Measurements from ENCODE around the gene MAP3K19. TPM values are rescaled to one million over a fixed set of nuclear protein-coding genes. Genes with fewer than 3 reads are reported as not detected.

MAP3K19 gene
- total RNA-seq, 1 experiment from 2014 or later = not detected

- no peak overlapping the region for H3K4me3 ChIP-seq (ENCODE audit: low read length)
- no peaks in the 10 kb centered on the region for H3K79me2 ChIP-seq (ENCODE audit: low read length)
- no peaks in the 10 kb centered on the region for H3K27me3 ChIP-seq (ENCODE audit: low read length)
- H2AFZ ChIP-seq (ENCODE audit: low read length) = no peak overlapping the region
- ChIA-PET POLR2A (ENCODE audit: unreplicated experiment) (no interaction called here), CTCF (no interaction called here)
- no peak overlapping the region for H3K27ac ChIP-seq (ENCODE audit: low read length)
- BruUV-seq (replicated peaks) = no TSS peak
- no peaks in the 10 kb centered on the region for H3K9me2 ChIP-seq (replicated peaks; ENCODE audit: low read length)
- H3K9me3 ChIP-seq (ENCODE audit: low read length) = no peaks in the 10 kb centered on the region
- H3K4me2 ChIP-seq (ENCODE audit: low read length) = no peak overlapping the region
- peaks cover 51% of the 10 kb centered on the region for H3K4me1 ChIP-seq (ENCODE audit: insufficient read depth, low read length)
- ATAC-seq (no peak), DNase-seq (no peak)
- TF ChIP-seq CTCF (conservative IDR thresholded peaks at IDR 0.05; ENCODE audit: low read depth, low read length) (no peak), EZH2 (IDR thresholded peaks at IDR 0.05; ENCODE audit: low read length, unreplicated experiment) (no peak), EZH2phosphoT487 (IDR thresholded peaks at IDR 0.05; ENCODE audit: borderline replicate concordance, low read length) (no peak)
- intact Hi-C loops (cut with micrococcal nuclease) = no loop called here
- no peaks in the 10 kb centered on the region for H4K20me1 ChIP-seq (ENCODE audit: low read length)
- no peak overlapping the region for H3K9ac ChIP-seq (ENCODE audit: low read length)
- H3F3A ChIP-seq (ENCODE audit: low read length, unreplicated experiment) = no peaks in the 10 kb centered on the region
- H3K36me3 ChIP-seq (ENCODE audit: low read depth, low read length) = peaks cover 7% of the 10 kb centered on the region
Observed at GRCh38 chr2:135094508-135094907, 47.3 kb upstream of the MAP3K19 start.

- intact Hi-C loops (cut with micrococcal nuclease) = loop anchor here (2.0 kb wide), 3 partner anchors 31 to 69 kb away; partner anchors contain the start of gene RAB3GAP1
- Histone ChIP-seq H3K27me3 (ENCODE audit: low read length) (no peaks in the 10 kb centered on the region), H3K4me1 (ENCODE audit: insufficient read depth, low read length) (peaks cover 51% of the 10 kb centered on the region), H3K9me2 (replicated peaks; ENCODE audit: low read length) (no peaks in the 10 kb centered on the region), H2AFZ (ENCODE audit: low read length) (no peak overlapping the region), H3F3A (ENCODE audit: low read length, unreplicated experiment) (no peaks in the 10 kb centered on the region), H3K4me2 (ENCODE audit: low read length) (peak overlapping the region; percentile 34), H3K9ac (ENCODE audit: low read length) (no peak overlapping the region; the same call in 1 of the 2 replicates), H3K36me3 (ENCODE audit: low read depth, low read length) (peaks cover 7% of the 10 kb centered on the region), H3K4me3 (ENCODE audit: low read length) (no peak overlapping the region), H3K27ac (ENCODE audit: low read length) (peak overlapping the region; percentile 43), H3K9me3 (ENCODE audit: low read length) (no peaks in the 10 kb centered on the region), H3K79me2 (ENCODE audit: low read length) (no peaks in the 10 kb centered on the region), H4K20me1 (ENCODE audit: low read length) (no peaks in the 10 kb centered on the region)
- ChIA-PET POLR2A (ENCODE audit: unreplicated experiment) (no interaction called here), CTCF (no interaction called here)
- DNase-seq (no peak), ATAC-seq (peak; percentile 8)
- no peak for TF ChIP-seq CTCF (conservative IDR thresholded peaks at IDR 0.05; ENCODE audit: low read depth, low read length)
- no peak for TF ChIP-seq EZH2 (IDR thresholded peaks at IDR 0.05; ENCODE audit: low read length, unreplicated experiment)
- no peak for TF ChIP-seq EZH2phosphoT487 (IDR thresholded peaks at IDR 0.05; ENCODE audit: borderline replicate concordance, low read length)
- no TSS peak for BruUV-seq (replicated peaks)
Observed at GRCh38 chr2:135093670-135094330, 46.6 kb upstream of the MAP3K19 start.

- no peaks in the 10 kb centered on the region for H3K27me3 ChIP-seq (ENCODE audit: low read length)
- ChIA-PET CTCF (no interaction called here), POLR2A (ENCODE audit: unreplicated experiment) (no interaction called here)
- H3F3A ChIP-seq (ENCODE audit: low read length, unreplicated experiment) = no peaks in the 10 kb centered on the region
- H3K9ac ChIP-seq (ENCODE audit: low read length) = no peak overlapping the region
- no peaks in the 10 kb centered on the region for H4K20me1 ChIP-seq (ENCODE audit: low read length)
- peak overlapping the region; percentile 43 for H3K27ac ChIP-seq (ENCODE audit: low read length)
- intact Hi-C loops (cut with micrococcal nuclease) = loop anchor here (2.0 kb wide), 3 partner anchors 32 to 70 kb away; partner anchors contain the start of gene RAB3GAP1
- ATAC-seq (peak; percentile 83), DNase-seq (peak; percentile 64)
- H3K36me3 ChIP-seq (ENCODE audit: low read depth, low read length) = peaks cover 7% of the 10 kb centered on the region
- no peaks in the 10 kb centered on the region for H3K9me3 ChIP-seq (ENCODE audit: low read length)
- H3K79me2 ChIP-seq (ENCODE audit: low read length) = peaks cover 2% of the 10 kb centered on the region
- no TSS peak for BruUV-seq (replicated peaks)
- no peak overlapping the region for H3K4me3 ChIP-seq (ENCODE audit: low read length)
- H3K4me1 ChIP-seq (ENCODE audit: insufficient read depth, low read length) = peaks cover 51% of the 10 kb centered on the region
- no peak overlapping the region for H2AFZ ChIP-seq (ENCODE audit: low read length)
- H3K9me2 ChIP-seq (replicated peaks; ENCODE audit: low read length) = no peaks in the 10 kb centered on the region
- no peak for TF ChIP-seq EZH2 (IDR thresholded peaks at IDR 0.05; ENCODE audit: low read length, unreplicated experiment)
- no peak for TF ChIP-seq CTCF (conservative IDR thresholded peaks at IDR 0.05; ENCODE audit: low read depth, low read length)
- TF ChIP-seq EZH2phosphoT487 (IDR thresholded peaks at IDR 0.05; ENCODE audit: borderline replicate concordance, low read length) = no peak
- H3K4me2 ChIP-seq (ENCODE audit: low read length) = peak overlapping the region; percentile 40
Observed at GRCh38 chr2:135093193-135093592, 45.9 kb upstream of the MAP3K19 start.
